Rectal smooth muscle tissue (tissue), 1 donor: Measurements from ENCODE around the gene RAD51B.
"Not testable (repeated sequence)": the region's sequence is repeated elsewhere in the genome, so short reads cannot be mapped to it uniquely, and the experiment has no call there.

Experiments
- H3K27ac ChIP-seq: one replicate; pipeline ENCODE4 v1.7.0; 2013; ENCODE audit warnings: low read depth, low read length, inconsistent platforms
- H3K27me3 ChIP-seq: one replicate; pipeline ENCODE4 v1.7.0; 2013; ENCODE audit warnings: low read length; ENCODE audit not compliant: control insufficient read depth, insufficient read depth
- H3K36me3 ChIP-seq: one replicate; pipeline ENCODE4 v1.7.0; 2013; ENCODE audit warnings: low read length; ENCODE audit not compliant: control insufficient read depth, insufficient read depth
- H3K4me1 ChIP-seq: one replicate; pipeline ENCODE4 v1.7.0; 2013; ENCODE audit warnings: low read length; ENCODE audit not compliant: control insufficient read depth, insufficient read depth
- H3K4me3 ChIP-seq: one replicate; pipeline ENCODE4 v1.7.0; 2013; ENCODE audit warnings: low read length
- H3K9ac ChIP-seq: one replicate; pipeline ENCODE4 v1.7.0; 2013; ENCODE audit warnings: low read length

The RAD51B gene

GRCh38 chr14:68755016-68755353 is 935.4 kb downstream of the RAD51B start:
- H3K27me3 ChIP-seq: no peaks in the 10 kb centered on the region
- H3K4me1 ChIP-seq: peaks cover 11% of the 10 kb centered on the region
- H3K4me3 ChIP-seq: no peak overlapping the region
- no peak overlapping the region for H3K9ac ChIP-seq
- H3K27ac ChIP-seq: no peak overlapping the region
- no peaks in the 10 kb centered on the region for H3K36me3 ChIP-seq

GRCh38 chr14:68756000-68756481 is 936.5 kb downstream of the RAD51B start:
- no peak overlapping the region for H3K4me3 ChIP-seq
- peaks cover 11% of the 10 kb centered on the region for H3K4me1 ChIP-seq
- no peaks in the 10 kb centered on the region for H3K36me3 ChIP-seq
- no peaks in the 10 kb centered on the region for H3K27me3 ChIP-seq
- H3K27ac ChIP-seq: no peak overlapping the region
- H3K9ac ChIP-seq: no peak overlapping the region

DNA sequence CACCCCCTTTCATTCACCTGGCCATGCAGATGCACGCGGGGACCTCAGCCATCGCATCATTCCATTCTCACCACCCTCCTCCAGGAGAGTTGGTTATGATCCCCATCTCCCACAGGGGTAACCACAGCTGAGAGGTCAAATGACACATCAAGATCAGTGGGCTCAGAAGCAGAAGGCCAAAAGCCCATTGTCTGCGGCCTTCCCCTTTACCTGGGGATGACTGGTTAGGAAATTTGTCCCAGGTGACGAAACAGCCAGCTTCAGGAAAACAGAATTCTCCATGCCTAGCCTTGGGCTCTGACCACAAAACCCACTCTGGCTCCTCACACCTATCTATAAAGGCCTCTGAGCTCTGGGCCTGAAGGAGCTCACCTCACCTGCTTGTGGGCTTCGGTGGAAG is 937.2 kb downstream of the RAD51B start:
- H3K9ac ChIP-seq: no peak overlapping the region
- no peak overlapping the region for H3K27ac ChIP-seq
- H3K36me3 ChIP-seq: no peaks in the 10 kb centered on the region
- H3K27me3 ChIP-seq: no peaks in the 10 kb centered on the region
- peaks cover 11% of the 10 kb centered on the region for H3K4me1 ChIP-seq
- H3K4me3 ChIP-seq: no peak overlapping the region

DNA sequence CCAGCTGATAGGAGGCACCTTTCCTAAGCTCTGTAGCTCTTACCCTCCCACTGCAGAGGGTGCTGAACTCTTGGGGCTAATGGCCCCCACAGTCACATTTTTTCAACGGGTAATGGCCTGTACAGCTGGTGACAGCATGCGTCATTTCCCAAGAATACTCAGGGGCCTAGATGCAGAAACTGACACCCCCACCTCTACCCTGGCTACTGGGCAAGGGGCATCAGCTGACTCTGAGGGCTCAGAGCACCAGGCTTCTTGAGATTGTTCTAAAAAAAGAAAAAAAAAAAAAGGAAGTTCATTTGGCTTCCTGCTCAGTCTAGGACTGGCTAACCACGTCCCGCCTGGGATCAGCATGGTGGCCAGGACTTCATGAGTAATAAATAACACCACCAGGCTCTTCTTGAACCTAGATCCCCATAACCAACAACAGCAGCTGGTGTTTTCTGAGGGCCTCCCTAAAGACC is 938.1 kb downstream of the RAD51B start:
- H3K27ac ChIP-seq: no peak overlapping the region
- no peak overlapping the region for H3K4me3 ChIP-seq
- H3K9ac ChIP-seq: no peak overlapping the region
- no peaks in the 10 kb centered on the region for H3K27me3 ChIP-seq
- H3K36me3 ChIP-seq: no peaks in the 10 kb centered on the region
- H3K4me1 ChIP-seq: peaks cover 5% of the 10 kb centered on the region

- peaks cover 5% of the 10 kb centered on the region for H3K4me1 ChIP-seq
- H3K9ac ChIP-seq: no peak overlapping the region
- H3K4me3 ChIP-seq: no peak overlapping the region
Measured at GRCh38 chr14:68758301-68758700, 938.7 kb downstream of the RAD51B start.

GRCh38 chr14:68759017-68759560 is 939.5 kb downstream of the RAD51B start:
- no peak overlapping the region for H3K9ac ChIP-seq
- peaks cover under 1% of the 10 kb centered on the region for H3K4me1 ChIP-seq
- H3K4me3 ChIP-seq: no peak overlapping the region
- H3K27ac ChIP-seq: no peak overlapping the region
- H3K36me3 ChIP-seq: no peaks in the 10 kb centered on the region
- H3K27me3 ChIP-seq: no peaks in the 10 kb centered on the region

More at GRCh38 chr14:68758301-68758700, 938.7 kb downstream of the RAD51B start:
- Histone ChIP-seq H3K27me3 (no peaks in the 10 kb centered on the region), H3K27ac (no peak overlapping the region), H3K36me3 (no peaks in the 10 kb centered on the region)

DNA sequence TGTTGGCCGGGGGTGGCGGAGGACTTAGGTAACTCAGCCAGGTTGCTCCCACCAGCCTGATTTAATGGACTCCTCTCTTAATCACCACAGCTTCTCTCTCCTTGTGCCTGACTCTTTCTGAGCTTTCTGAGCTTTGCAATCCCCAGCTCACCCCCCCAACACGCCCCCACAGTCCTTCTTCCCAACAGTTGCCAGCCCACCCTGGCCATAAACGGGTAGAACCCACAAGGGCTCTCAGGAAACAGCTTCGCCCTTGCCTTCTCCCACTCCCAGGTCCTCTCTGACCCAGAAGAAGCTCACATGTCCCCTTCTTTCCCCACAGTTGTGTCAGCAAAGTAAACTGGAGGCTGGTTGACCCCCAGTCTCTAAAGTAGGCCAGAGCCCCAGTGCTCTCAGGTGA is 940.4 kb downstream of the RAD51B start:
- no peaks in the 10 kb centered on the region for H3K4me1 ChIP-seq
- H3K27ac ChIP-seq: no peak overlapping the region

GRCh38 chr14:68760761-68761160 is 941.2 kb downstream of the RAD51B start:
- Histone ChIP-seq H3K4me1 (no peaks in the 10 kb centered on the region), H3K27ac (no peak overlapping the region), H3K9ac (no peak overlapping the region)

More for the DNA sequence above, 940.4 kb downstream of the RAD51B start:
- H3K4me3 ChIP-seq: no peak overlapping the region
- no peak overlapping the region for H3K9ac ChIP-seq
- H3K36me3 ChIP-seq: no peaks in the 10 kb centered on the region
- H3K27me3 ChIP-seq: no peaks in the 10 kb centered on the region

GRCh38 chr14:68761391-68761790 is 941.8 kb downstream of the RAD51B start:
- H3K27ac ChIP-seq: no peak overlapping the region

More at GRCh38 chr14:68760761-68761160, 941.2 kb downstream of the RAD51B start:
- Histone ChIP-seq H3K36me3 (no peaks in the 10 kb centered on the region), H3K27me3 (no peaks in the 10 kb centered on the region), H3K4me3 (no peak overlapping the region)

DNA sequence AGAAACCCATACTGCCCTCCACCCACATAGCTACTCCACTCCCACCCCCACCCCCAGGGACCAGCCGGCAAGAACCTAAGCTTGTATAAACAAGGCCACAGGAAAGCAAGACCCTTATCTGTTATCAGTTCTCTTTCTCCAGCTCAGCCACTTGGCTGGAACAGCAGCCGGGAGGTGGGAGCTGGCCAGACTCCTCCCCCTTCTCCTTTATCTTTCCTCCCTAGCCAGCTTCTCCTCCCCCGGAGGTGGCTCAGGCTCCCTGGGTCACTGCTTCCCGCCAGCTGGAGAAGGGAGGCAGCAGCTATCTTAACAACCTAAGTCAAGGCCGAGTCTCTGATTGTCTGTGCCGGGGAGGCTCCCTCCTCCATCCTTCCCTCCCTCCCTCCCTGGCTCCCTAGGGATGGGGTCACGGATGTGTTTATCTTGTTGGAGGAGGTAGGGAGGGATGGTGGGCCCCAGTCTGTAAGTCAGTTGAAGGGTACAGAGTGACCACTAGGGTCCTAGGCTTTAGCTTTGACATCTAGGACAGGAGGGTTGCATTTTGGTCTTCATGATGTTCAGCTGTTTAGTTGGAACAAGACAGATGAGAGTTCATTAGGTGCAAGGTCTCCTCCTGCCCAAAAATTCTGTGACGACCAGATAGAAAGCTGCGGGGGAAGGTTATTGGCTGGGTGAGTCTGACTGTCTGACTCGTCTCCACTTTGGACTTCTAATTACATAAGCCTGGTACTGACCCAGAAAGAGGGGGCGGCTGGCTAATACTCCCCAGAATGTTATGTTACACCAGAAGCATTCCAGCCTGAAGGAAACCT is 943.6 kb downstream of the RAD51B start:
- Histone ChIP-seq H3K4me3 (no peak overlapping the region), H3K36me3 (no peaks in the 10 kb centered on the region), H3K9ac (no peak overlapping the region), H3K27ac (peak overlapping the region; percentile 52), H3K27me3 (no peaks in the 10 kb centered on the region), H3K4me1 (no peaks in the 10 kb centered on the region)

More at GRCh38 chr14:68761391-68761790, 941.8 kb downstream of the RAD51B start:
- Histone ChIP-seq H3K36me3 (no peaks in the 10 kb centered on the region), H3K4me3 (no peak overlapping the region), H3K27me3 (no peaks in the 10 kb centered on the region), H3K4me1 (no peaks in the 10 kb centered on the region), H3K9ac (no peak overlapping the region)

- not testable (repeated sequence) for H3K27me3 ChIP-seq, H3K4me3 ChIP-seq, H3K9ac ChIP-seq, H3K36me3 ChIP-seq, H3K27ac ChIP-seq, H3K4me1 ChIP-seq
Measured at GRCh38 chr14:68763843-68764242, 944.3 kb downstream of the RAD51B start.

GRCh38 chr14:68766299-68767247 is 947.0 kb downstream of the RAD51B start:
- Histone ChIP-seq H3K4me3 (no peak overlapping the region), H3K27ac (no peak overlapping the region), H3K27me3 (no peaks in the 10 kb centered on the region), H3K36me3 (no peaks in the 10 kb centered on the region), H3K4me1 (no peaks in the 10 kb centered on the region), H3K9ac (no peak overlapping the region)
